SJSA1 (cell line): ENCODE results near the gene ZBP1. TPM values are rescaled to one million over a fixed set of nuclear protein-coding genes. Genes with fewer than 3 reads are reported as not detected.

Experiments
- DNase-seq, 2 experiments: peaks; one replicate each; pipeline ENCODE4 v3.0.0-alpha.2; 2015 to 2020; ENCODE audit warnings: low spot score in 2 of 2, low read depth in 1 of 2
- H3K27ac ChIP-seq: fragments of 250-450 bp; sonication (Bioruptor Pico); 2 replicates; pipeline ENCODE4 v1.5.1; 2020; ENCODE audit warnings: mild to moderate bottlenecking, moderate library complexity
- H3K27me3 ChIP-seq: fragments of 250-450 bp; sonication (Bioruptor Pico); replicated peaks from 2 replicates; pipeline ENCODE4 v1.5.1; 2020; ENCODE audit warnings: mild to moderate bottlenecking, moderate library complexity
- H3K36me3 ChIP-seq: fragments of 250-450 bp; sonication (Bioruptor Pico); 2 replicates; pipeline ENCODE4 v1.5.1; 2020; ENCODE audit warnings: mild to moderate bottlenecking
- H3K4me1 ChIP-seq: fragments of 250-450 bp; sonication (Bioruptor Pico); replicated peaks from 2 replicates; pipeline ENCODE4 v1.6.1; 2021; ENCODE audit warnings: mild to moderate bottlenecking
- H3K4me3 ChIP-seq: fragments of 250-450 bp; sonication (Bioruptor Pico); 2 replicates; pipeline ENCODE4 v1.5.1; 2020; ENCODE audit warnings: mild to moderate bottlenecking
- H3K9me3 ChIP-seq: fragments of 250-450 bp; sonication (Bioruptor Pico); replicated peaks from 2 replicates; pipeline ENCODE4 v1.5.1; 2020; ENCODE audit warnings: mild to moderate bottlenecking
- total RNA-seq: library from RNA; depleted of rRNA; stranded (reverse); fragments of >200 nt; shearing (Covaris generic); gene quantifications from 2 replicates; pipeline ENCODE4 v1.2.3, GENCODE V29; 2014

The ZBP1 gene
- total RNA-seq, 1 experiment from 2014 or later = not detected

GRCh38 chr20:57601211-57601570 lies 19.0 kb downstream of the ZBP1 start:
- Histone ChIP-seq H3K4me3 (no peak overlapping the region), H3K27me3 (peaks cover 5% of the 10 kb centered on the region; the same call in 1 of the 2 replicates), H3K36me3 (no peaks in the 10 kb centered on the region), H3K27ac (no peak overlapping the region), H3K4me1 (0 out of 2 replicates have a peak, but pooled peaks cover 3% of the 10 kb centered on the region), H3K9me3 (no peaks in the 10 kb centered on the region)
- DNase-seq = no peak

- Histone ChIP-seq H3K27ac (no peak overlapping the region), H3K9me3 (no peaks in the 10 kb centered on the region), H3K4me3 (no peak overlapping the region), H3K36me3 (no peaks in the 10 kb centered on the region), H3K27me3 (no peaks in the 10 kb centered on the region), H3K4me1 (0 out of 2 replicates have a peak, but pooled peaks cover 3% of the 10 kb centered on the region)
- DNase-seq = no peak
Measured at GRCh38 chr20:57600320-57601210, 19.7 kb downstream of the ZBP1 start.

GRCh38 chr20:57598491-57598890 lies 21.7 kb downstream of the ZBP1 start:
- Histone ChIP-seq H3K9me3 (no peaks in the 10 kb centered on the region), H3K4me3 (no peak overlapping the region), H3K4me1 (0 out of 2 replicates have a peak, but pooled peaks cover 3% of the 10 kb centered on the region), H3K27me3 (no peaks in the 10 kb centered on the region), H3K36me3 (no peaks in the 10 kb centered on the region), H3K27ac (no peak overlapping the region)
- no peak for DNase-seq

- Histone ChIP-seq H3K4me3 (no peak overlapping the region), H3K36me3 (no peaks in the 10 kb centered on the region)
Measured at GRCh38 chr20:57598060-57598459, 22.2 kb downstream of the ZBP1 start.

GRCh38 chr20:57596998-57597939 lies 23.0 kb downstream of the ZBP1 start:
- H3K4me3 ChIP-seq = no peak overlapping the region
- no peaks in the 10 kb centered on the region for H3K36me3 ChIP-seq
- no peak overlapping the region for H3K27ac ChIP-seq
- H3K9me3 ChIP-seq = no peaks in the 10 kb centered on the region
- 0 out of 2 replicates have a peak, but pooled peaks cover 3% of the 10 kb centered on the region for H3K4me1 ChIP-seq
- DNase-seq = peak; percentile 52 to 57
- H3K27me3 ChIP-seq = no peaks in the 10 kb centered on the region

More at GRCh38 chr20:57598060-57598459, 22.2 kb downstream of the ZBP1 start:
- H3K9me3 ChIP-seq = no peaks in the 10 kb centered on the region
- no peak for DNase-seq
- no peak overlapping the region for H3K27ac ChIP-seq
- no peaks in the 10 kb centered on the region for H3K27me3 ChIP-seq
- 0 out of 2 replicates have a peak, but pooled peaks cover 3% of the 10 kb centered on the region for H3K4me1 ChIP-seq

GRCh38 chr20:57596358-57596757 lies 23.9 kb downstream of the ZBP1 start:
- Histone ChIP-seq H3K27me3 (no peaks in the 10 kb centered on the region), H3K27ac (no peak overlapping the region), H3K4me1 (0 out of 2 replicates have a peak, but pooled peaks cover 3% of the 10 kb centered on the region), H3K4me3 (no peak overlapping the region), H3K36me3 (no peaks in the 10 kb centered on the region), H3K9me3 (no peaks in the 10 kb centered on the region)
- no peak for DNase-seq

- H3K4me3 ChIP-seq = no peak overlapping the region
- no peaks in the 10 kb centered on the region for H3K36me3 ChIP-seq
- H3K9me3 ChIP-seq = no peaks in the 10 kb centered on the region
- no peak for DNase-seq
- H3K27ac ChIP-seq = no peak overlapping the region
- 0 out of 2 replicates have a peak, but pooled peaks cover 3% of the 10 kb centered on the region for H3K4me1 ChIP-seq
- no peaks in the 10 kb centered on the region for H3K27me3 ChIP-seq
Measured at GRCh38 chr20:57595041-57596030, 24.9 kb downstream of the ZBP1 start.

- peak in 1 of 2 experiments; percentile 37 for DNase-seq
- Histone ChIP-seq H3K36me3 (no peaks in the 10 kb centered on the region), H3K27ac (no peak overlapping the region), H3K9me3 (no peaks in the 10 kb centered on the region), H3K27me3 (no peaks in the 10 kb centered on the region), H3K4me1 (0 out of 2 replicates have a peak, but pooled peaks cover 3% of the 10 kb centered on the region), H3K4me3 (no peak overlapping the region)
Measured at GRCh38 chr20:57594092-57594951, 25.9 kb downstream of the ZBP1 start.

GRCh38 chr20:57593134-57593886 lies 26.9 kb downstream of the ZBP1 start:
- Histone ChIP-seq H3K36me3 (no peaks in the 10 kb centered on the region), H3K4me3 (no peak overlapping the region), H3K4me1 (0 out of 2 replicates have a peak, but pooled peaks cover 3% of the 10 kb centered on the region), H3K27ac (no peak overlapping the region), H3K9me3 (no peaks in the 10 kb centered on the region), H3K27me3 (no peaks in the 10 kb centered on the region; the same call in 1 of the 2 replicates)
- no peak for DNase-seq

- H3K4me3 ChIP-seq = no peak overlapping the region
- H3K36me3 ChIP-seq = no peaks in the 10 kb centered on the region
- H3K4me1 ChIP-seq = 0 out of 2 replicates have a peak, but pooled peaks cover 3% of the 10 kb centered on the region
- no peak overlapping the region for H3K27ac ChIP-seq
- no peak for DNase-seq
- no peaks in the 10 kb centered on the region for H3K9me3 ChIP-seq
- H3K27me3 ChIP-seq = no peaks in the 10 kb centered on the region; the same call in 1 of the 2 replicates
Measured at GRCh38 chr20:57592263-57593092, 27.7 kb downstream of the ZBP1 start.
